ENCODE data around the gene SACM1L.
A peak's percentile ranks its signal among the peaks of the same experiment; 100 is the strongest.

SACM1L gene

GRCh38 chr3:45774581-45775521 is 85.7 kb downstream of the SACM1L start:
- H3K4me1 Mint-ChIP-seq, result peaks cover 30% of the 10 kb centered on the region
- H3K4me3 Mint-ChIP-seq, result no peak overlapping the region
- H3K9me3 Mint-ChIP-seq, result no peaks in the 10 kb centered on the region
- no peak for ATAC-seq
- no peak for DNase-seq (ENCODE audit: low spot score in 2 of 2)
- H3K36me3 Mint-ChIP-seq, result peaks cover 5% of the 10 kb centered on the region
- H3K27ac Mint-ChIP-seq, result no peak overlapping the region

- Mint-ChIP-seq H3K9me3 (no peaks in the 10 kb centered on the region), H3K36me3 (peaks cover 5% of the 10 kb centered on the region), H3K4me3 (no peak overlapping the region), H3K27ac (no peak overlapping the region), H3K4me1 (peaks cover 30% of the 10 kb centered on the region)
- no peak for ATAC-seq
- DNase-seq (ENCODE audit: low spot score in 2 of 2), result no peak
Measured at GRCh38 chr3:45775571-45776300, 86.5 kb downstream of the SACM1L start.

DNA sequence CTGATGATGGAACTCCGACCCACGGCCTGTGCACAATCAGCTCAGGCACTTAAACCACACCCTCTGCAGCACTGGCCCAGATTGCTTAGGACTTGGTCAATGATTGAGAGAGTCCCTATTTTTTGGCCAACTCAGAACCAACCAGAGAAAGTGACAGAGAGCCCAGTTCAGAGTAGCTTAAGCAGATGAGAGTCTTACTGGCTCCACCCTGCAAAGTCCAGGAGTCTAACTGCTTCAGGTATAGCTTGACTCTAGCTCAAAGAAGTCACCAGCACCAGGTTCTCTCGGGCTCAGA is 87.1 kb downstream of the SACM1L start:
- H3K4me1 Mint-ChIP-seq, result peaks cover 30% of the 10 kb centered on the region

DNA sequence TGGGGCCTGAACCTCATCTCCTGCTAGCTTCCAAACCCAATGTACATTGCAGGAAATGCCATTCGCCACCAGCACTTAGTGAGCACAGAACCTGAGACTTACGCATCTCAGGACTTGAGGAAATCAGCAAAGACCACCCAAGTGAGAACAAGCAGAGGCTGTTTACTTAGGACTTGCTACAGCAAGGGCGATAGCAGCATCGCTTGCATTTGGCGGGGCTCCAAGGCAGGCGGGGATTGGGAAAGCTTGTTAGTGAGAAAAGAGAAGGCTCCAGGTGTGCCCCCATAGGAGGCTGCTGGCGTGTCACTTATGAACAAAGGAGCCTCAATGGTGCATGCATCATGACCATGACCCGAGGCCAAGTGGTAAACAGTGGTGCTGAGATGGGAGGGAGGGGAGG is 87.4 kb downstream of the SACM1L start:
- H3K4me3 Mint-ChIP-seq, result no peak overlapping the region
- DNase-seq (ENCODE audit: low spot score in 2 of 2) (no peak), ATAC-seq (no peak)
- no peak overlapping the region for H3K27ac Mint-ChIP-seq
- H3K4me1 Mint-ChIP-seq, result peaks cover 27% of the 10 kb centered on the region
- peaks cover 5% of the 10 kb centered on the region for H3K36me3 Mint-ChIP-seq
- H3K9me3 Mint-ChIP-seq, result no peaks in the 10 kb centered on the region

More for the DNA sequence above, 87.1 kb downstream of the SACM1L start:
- DNase-seq (ENCODE audit: low spot score in 2 of 2) (no peak), ATAC-seq (no peak)
- Mint-ChIP-seq H3K4me3 (no peak overlapping the region), H3K9me3 (no peaks in the 10 kb centered on the region), H3K36me3 (peaks cover 5% of the 10 kb centered on the region), H3K27ac (no peak overlapping the region)

GRCh38 chr3:45777111-45777745 is 88.0 kb downstream of the SACM1L start:
- ATAC-seq, result no peak
- DNase-seq (ENCODE audit: low spot score in 2 of 2), result no peak
- Mint-ChIP-seq H3K27ac (no peak overlapping the region), H3K4me3 (no peak overlapping the region), H3K9me3 (no peaks in the 10 kb centered on the region), H3K4me1 (peaks cover 21% of the 10 kb centered on the region), H3K36me3 (peaks cover under 1% of the 10 kb centered on the region)

DNA sequence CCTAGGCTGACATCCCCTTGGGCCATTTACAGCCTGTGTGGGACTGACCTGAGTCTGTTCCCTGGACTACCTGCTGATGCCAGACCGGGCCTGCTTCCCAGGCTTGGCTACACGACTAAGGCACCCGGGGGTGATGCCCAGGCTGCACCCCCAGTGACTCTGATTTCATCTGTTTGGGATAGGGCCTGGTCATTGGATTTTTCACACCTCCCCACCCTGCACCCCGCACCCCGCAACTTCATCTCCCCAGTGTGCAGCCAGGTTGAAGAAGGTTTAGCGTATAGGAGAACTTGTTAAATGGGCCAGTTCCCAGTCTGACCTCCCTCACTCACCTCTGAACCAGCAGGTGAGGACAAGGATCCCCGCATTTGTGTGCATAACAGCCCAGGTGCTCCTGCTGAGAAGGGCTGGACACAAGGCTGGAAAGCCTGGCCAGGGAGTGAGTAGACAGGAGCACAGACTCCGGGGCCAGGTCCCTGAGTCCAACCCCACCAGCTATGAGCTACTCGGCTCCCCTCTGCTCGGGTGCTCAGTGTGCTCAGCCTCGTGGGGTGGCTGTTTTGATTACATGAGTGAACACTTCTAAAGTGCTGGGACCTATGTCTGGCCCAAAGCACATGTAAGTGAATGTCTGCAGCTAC is 88.7 kb downstream of the SACM1L start:
- DNase-seq (ENCODE audit: low spot score in 2 of 2), result no peak
- Mint-ChIP-seq H3K36me3 (no peaks in the 10 kb centered on the region), H3K4me3 (no peak overlapping the region), H3K4me1 (peaks cover 15% of the 10 kb centered on the region), H3K9me3 (no peaks in the 10 kb centered on the region), H3K27ac (no peak overlapping the region)
- ATAC-seq, result no peak

DNA sequence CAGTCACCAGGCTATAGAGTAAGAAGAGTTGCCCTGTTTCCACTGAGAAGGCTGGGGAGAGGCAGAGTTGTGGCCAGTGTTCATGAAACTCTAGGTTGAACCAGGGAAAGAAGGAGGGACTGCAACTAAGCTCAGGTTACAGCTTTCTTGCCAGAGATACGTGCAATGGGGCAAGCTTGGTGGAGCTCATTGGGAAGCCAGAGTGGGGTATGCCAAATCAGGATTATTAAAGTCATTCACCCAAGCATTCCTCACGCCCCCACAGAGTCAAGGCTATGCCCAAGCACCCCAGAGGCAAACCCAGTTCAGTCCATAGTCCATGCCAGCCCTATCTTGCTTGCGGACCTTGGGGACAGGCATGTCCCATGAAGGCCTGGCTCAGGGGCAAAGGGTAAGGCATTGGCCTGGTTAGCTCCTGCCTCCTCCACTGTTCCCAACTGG is 89.6 kb downstream of the SACM1L start:
- ATAC-seq, result no peak
- peaks cover 5% of the 10 kb centered on the region for H3K4me1 Mint-ChIP-seq
- H3K9me3 Mint-ChIP-seq, result no peaks in the 10 kb centered on the region

GRCh38 chr3:45779746-45780735 is 90.8 kb downstream of the SACM1L start:
- no peak for DNase-seq (ENCODE audit: low spot score in 2 of 2)
- no peak for ATAC-seq
- H3K27ac Mint-ChIP-seq, result no peak overlapping the region
- no peaks in the 10 kb centered on the region for H3K4me1 Mint-ChIP-seq
- H3K4me3 Mint-ChIP-seq, result no peak overlapping the region
- H3K9me3 Mint-ChIP-seq, result no peaks in the 10 kb centered on the region
- no peaks in the 10 kb centered on the region for H3K36me3 Mint-ChIP-seq

More for the DNA sequence above, 89.6 kb downstream of the SACM1L start:
- DNase-seq (ENCODE audit: low spot score in 2 of 2), result no peak
- Mint-ChIP-seq H3K4me3 (no peak overlapping the region), H3K27ac (peak overlapping the region; percentile 36), H3K36me3 (no peaks in the 10 kb centered on the region)

DNA sequence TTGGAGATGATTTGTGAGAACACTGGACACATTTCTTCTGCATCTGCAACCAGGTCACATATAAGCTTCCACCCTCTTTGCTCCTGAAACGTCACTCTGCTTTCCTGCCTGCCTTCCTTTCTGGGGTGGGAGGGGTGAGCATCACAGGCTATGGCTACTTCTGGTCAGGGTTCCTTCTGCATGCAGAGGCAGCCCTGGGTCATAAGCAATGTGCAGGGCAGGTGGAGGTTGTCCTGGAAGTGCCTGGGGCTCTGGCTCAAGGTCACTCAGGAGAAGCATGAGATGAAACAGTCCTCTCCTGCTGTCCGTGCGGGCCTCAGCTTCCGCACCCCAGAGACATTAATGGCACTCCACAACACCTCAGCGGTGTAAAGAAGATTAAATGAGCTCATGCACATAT is 92.1 kb downstream of the SACM1L start:
- ATAC-seq, result no peak
- Mint-ChIP-seq H3K9me3 (no peaks in the 10 kb centered on the region), H3K27ac (no peak overlapping the region), H3K36me3 (no peaks in the 10 kb centered on the region), H3K4me1 (no peaks in the 10 kb centered on the region), H3K4me3 (no peak overlapping the region)
- no peak for DNase-seq (ENCODE audit: low spot score in 2 of 2)

DNA sequence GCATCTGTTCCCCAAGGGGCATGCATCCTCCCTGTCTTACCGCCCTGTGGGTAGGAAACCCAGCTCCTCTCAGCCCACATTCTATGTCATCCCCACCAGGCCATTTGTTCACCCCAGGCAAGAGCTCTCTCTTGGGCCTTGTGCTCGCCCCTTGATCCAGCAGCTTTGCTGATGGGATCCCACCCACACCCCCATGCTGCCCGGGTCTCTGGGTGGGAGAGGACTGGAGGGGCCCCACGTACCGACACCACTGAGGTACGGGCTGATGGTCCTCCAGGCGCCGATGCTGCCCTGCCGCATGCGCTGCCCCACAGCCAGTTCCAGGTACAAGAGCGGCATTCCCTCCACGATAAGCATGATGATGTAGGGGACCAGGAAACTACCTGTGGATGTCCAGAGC is 92.6 kb downstream of the SACM1L start:
- Mint-ChIP-seq H3K36me3 (no peaks in the 10 kb centered on the region), H3K4me1 (no peaks in the 10 kb centered on the region), H3K27ac (no peak overlapping the region), H3K9me3 (no peaks in the 10 kb centered on the region), H3K4me3 (no peak overlapping the region)
- ATAC-seq (no peak), DNase-seq (ENCODE audit: low spot score in 2 of 2) (no peak)

DNA sequence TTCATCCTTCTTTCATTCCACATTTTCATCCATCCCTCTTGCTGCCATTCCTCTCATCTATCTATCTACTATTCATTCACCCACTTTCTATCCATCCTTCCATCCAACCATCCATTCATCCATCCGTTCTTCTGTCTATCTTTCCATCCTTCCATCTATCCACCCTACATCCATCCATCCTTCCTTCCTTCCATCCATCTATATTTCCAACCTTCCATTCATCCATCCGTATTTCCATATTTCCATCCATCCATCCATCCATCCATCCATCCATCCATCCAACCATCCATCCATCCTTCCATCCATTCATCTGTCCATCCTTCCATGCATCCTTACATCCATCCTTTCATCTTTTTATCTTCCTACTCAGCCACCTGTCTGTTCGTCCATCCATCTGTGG is 93.2 kb downstream of the SACM1L start:
- H3K27ac Mint-ChIP-seq, result no peak overlapping the region
- H3K36me3 Mint-ChIP-seq, result no peaks in the 10 kb centered on the region
- H3K4me1 Mint-ChIP-seq, result no peaks in the 10 kb centered on the region
- no peaks in the 10 kb centered on the region for H3K9me3 Mint-ChIP-seq
- H3K4me3 Mint-ChIP-seq, result no peak overlapping the region
- DNase-seq (ENCODE audit: low spot score in 2 of 2) (no peak), ATAC-seq (no peak)

GRCh38 chr3:45783667-45784066 is 94.5 kb downstream of the SACM1L start:
- DNase-seq (ENCODE audit: low spot score in 2 of 2) (no peak), ATAC-seq (no peak)
- Mint-ChIP-seq H3K9me3 (no peaks in the 10 kb centered on the region), H3K4me1 (no peaks in the 10 kb centered on the region), H3K36me3 (no peaks in the 10 kb centered on the region), H3K4me3 (no peak overlapping the region), H3K27ac (no peak overlapping the region)

DNA sequence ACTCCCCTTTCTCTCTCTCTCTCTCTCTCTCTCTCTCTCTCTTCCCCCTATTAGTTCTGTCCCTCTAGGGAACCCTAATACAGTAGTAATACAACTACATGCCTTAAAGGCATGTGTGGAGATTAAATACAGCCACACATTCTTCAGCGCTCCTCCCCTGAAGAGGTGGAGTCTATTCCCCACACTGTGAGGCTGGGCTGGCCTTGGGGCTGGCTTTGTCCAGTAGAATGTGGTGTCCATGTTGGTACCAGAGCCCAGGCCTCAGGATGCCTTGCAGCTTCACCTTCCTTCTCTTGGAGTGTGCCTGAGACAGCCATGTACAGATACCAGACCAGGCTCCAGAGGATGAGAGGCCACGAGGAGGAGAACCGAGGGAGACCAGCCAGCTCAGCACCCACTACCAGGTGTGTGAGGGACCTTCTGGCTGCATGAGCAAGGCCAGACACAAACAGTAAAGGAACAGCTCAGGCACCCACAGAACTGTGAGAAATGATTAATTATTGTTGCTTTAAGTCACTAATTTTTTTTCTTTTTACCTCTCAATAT is 96.5 kb downstream of the SACM1L start:
- peaks cover 6% of the 10 kb centered on the region for H3K9me3 Mint-ChIP-seq
- DNase-seq (ENCODE audit: low spot score in 2 of 2) (no peak), ATAC-seq (no peak)
- no peak overlapping the region for H3K4me3 Mint-ChIP-seq
- H3K27ac Mint-ChIP-seq, result no peak overlapping the region
- no peaks in the 10 kb centered on the region for H3K36me3 Mint-ChIP-seq
- H3K4me1 Mint-ChIP-seq, result no peaks in the 10 kb centered on the region

- Mint-ChIP-seq H3K4me1 (no peaks in the 10 kb centered on the region), H3K4me3 (no peak overlapping the region), H3K27ac (no peak overlapping the region), H3K9me3 (peaks cover 8% of the 10 kb centered on the region), H3K36me3 (no peaks in the 10 kb centered on the region)
- DNase-seq (ENCODE audit: low spot score in 2 of 2), result no peak
- no peak for ATAC-seq
Measured at GRCh38 chr3:45786801-45787495, 97.8 kb downstream of the SACM1L start.

Measured in stimulated activated effector memory CD8-positive, alpha-beta T cell treated with anti-CD3 and anti-CD28 coated beads, Interleukin-12 subunit alpha, Interleukin-12 subunit beta, amount 100 ng/mL, for 72 hours (primary cell).